Measurements from ENCODE around the gene KCNMB2. TPM values are rescaled to one million over a fixed set of nuclear protein-coding genes. Genes with fewer than 3 reads are reported as not detected.

The KCNMB2 gene
- polyA plus RNA-seq, 1 donor (not counting 4 experiments of a cell fraction or from before 2014, with no cell fraction given): not detected

GRCh38 chr3:178767581-178767980 is 231.3 kb downstream of the KCNMB2 start:
- TF ChIP-seq EZH2 (IDR thresholded peaks at IDR 0.05; ENCODE audit: low read length) (no peak), CTCF (optimal IDR thresholded peaks at IDR 0.05 in 1 of 3, IDR thresholded peaks at IDR 0.05 in 1 of 3, conservative IDR thresholded peaks at IDR 0.05 in 1 of 3; ENCODE audit: extremely low read depth in 1 of 3, insufficient read depth in 2 of 3, low read length in 3 of 3) (no peak)
- Histone ChIP-seq H3K9ac (ENCODE audit: control insufficient read depth, extremely low read depth, insufficient read depth, low read length) (no peak overlapping the region), H3K4me3 (ENCODE audit: control insufficient read depth in 2 of 3, extremely low read depth in 1 of 3, insufficient read depth in 2 of 3, low read depth in 1 of 3, low read length in 3 of 3) (no peak overlapping the region), H2AFZ (ENCODE audit: control insufficient read depth, low read length) (no peak overlapping the region), H4K20me1 (ENCODE audit: control insufficient read depth, extremely low read depth, insufficient read depth, low read length) (no peaks in the 10 kb centered on the region), H3K9me3 (ENCODE audit: control insufficient read depth, low read depth, low read length) (no peaks in the 10 kb centered on the region), H3K9me1 (ENCODE audit: control insufficient read depth, extremely low read depth, insufficient read depth, low read length) (no peaks in the 10 kb centered on the region), H3K4me1 (ENCODE audit: control insufficient read depth, extremely low read depth, insufficient read depth, low read length) (no peaks in the 10 kb centered on the region), H3K79me2 (ENCODE audit: control insufficient read depth, insufficient read depth, low read length) (no peaks in the 10 kb centered on the region), H3K36me3 (ENCODE audit: control insufficient read depth in 2 of 2, extremely low read depth in 1 of 2, insufficient read depth in 2 of 2, low read length in 2 of 2) (no peaks in the 10 kb centered on the region), H3K27me3 (ENCODE audit: control insufficient read depth, extremely low read depth, insufficient read depth, low read length) (no peaks in the 10 kb centered on the region), H3K27ac (ENCODE audit: control insufficient read depth, insufficient read depth, low read length) (no peak overlapping the region), H3K4me2 (ENCODE audit: control insufficient read depth, extremely low read depth, insufficient read depth, low read depth, low read length) (no peak overlapping the region)
- FAIRE-seq (no peak), DNase-seq (ENCODE audit: low read depth, low spot score) (no peak)
- dilution Hi-C loops (cut with MboI; ENCODE audit: extremely low pct_ligation_motif_present, low sequenced_read_pairs): no loop called here

GRCh38 chr3:178768072-178768864 is 232.0 kb downstream of the KCNMB2 start:
- Histone ChIP-seq H2AFZ (ENCODE audit: control insufficient read depth, low read length) (no peak overlapping the region), H3K4me1 (ENCODE audit: control insufficient read depth, extremely low read depth, insufficient read depth, low read length) (no peaks in the 10 kb centered on the region), H3K4me2 (ENCODE audit: control insufficient read depth, extremely low read depth, insufficient read depth, low read depth, low read length) (no peak overlapping the region), H3K4me3 (ENCODE audit: control insufficient read depth in 2 of 3, extremely low read depth in 1 of 3, insufficient read depth in 2 of 3, low read depth in 1 of 3, low read length in 3 of 3) (no peak overlapping the region), H3K27me3 (ENCODE audit: control insufficient read depth, extremely low read depth, insufficient read depth, low read length) (no peaks in the 10 kb centered on the region), H3K9me3 (ENCODE audit: control insufficient read depth, low read depth, low read length) (no peaks in the 10 kb centered on the region), H4K20me1 (ENCODE audit: control insufficient read depth, extremely low read depth, insufficient read depth, low read length) (no peaks in the 10 kb centered on the region), H3K9me1 (ENCODE audit: control insufficient read depth, extremely low read depth, insufficient read depth, low read length) (no peaks in the 10 kb centered on the region), H3K79me2 (ENCODE audit: control insufficient read depth, insufficient read depth, low read length) (no peaks in the 10 kb centered on the region), H3K27ac (ENCODE audit: control insufficient read depth, insufficient read depth, low read length) (no peak overlapping the region), H3K9ac (ENCODE audit: control insufficient read depth, extremely low read depth, insufficient read depth, low read length) (no peak overlapping the region), H3K36me3 (ENCODE audit: control insufficient read depth in 2 of 2, extremely low read depth in 1 of 2, insufficient read depth in 2 of 2, low read length in 2 of 2) (no peaks in the 10 kb centered on the region)
- FAIRE-seq: no peak
- dilution Hi-C loops (cut with MboI; ENCODE audit: extremely low pct_ligation_motif_present, low sequenced_read_pairs): no loop called here
- TF ChIP-seq EZH2 (IDR thresholded peaks at IDR 0.05; ENCODE audit: low read length) (no peak), CTCF (optimal IDR thresholded peaks at IDR 0.05 in 1 of 3, IDR thresholded peaks at IDR 0.05 in 1 of 3, conservative IDR thresholded peaks at IDR 0.05 in 1 of 3; ENCODE audit: extremely low read depth in 1 of 3, insufficient read depth in 2 of 3, low read length in 3 of 3) (no peak)
- no peak for DNase-seq (ENCODE audit: low read depth, low spot score)

Measured in keratinocyte (primary cell).